ACC112 (cell line): ENCODE data around the gene HTR6.
A peak's percentile ranks its signal among the peaks of the same experiment; 100 is the strongest.

Source experiments
- H2AFZ ChIP-seq: fragments of 200-600 bp; sonication (generic); one replicate; pipeline ENCODE4 v1.6.0; 2017; ENCODE audit warnings: antibody characterized with exemption, low read length; ENCODE audit not compliant: unreplicated experiment
- H3K27ac ChIP-seq: fragments of 200-600 bp; sonication (generic); 2 replicates; pipeline ENCODE4 v1.5.1; 2014; ENCODE audit warnings: low read depth, mild to moderate bottlenecking, antibody characterized with exemption, low read length, moderate library complexity
- H3K27me3 ChIP-seq: fragments of 200-600 bp; sonication (generic); 2 replicates; pipeline ENCODE4 v1.6.1; 2014; ENCODE audit warnings: mild to moderate bottlenecking, antibody characterized with exemption, low read length, moderate library complexity, mixed read lengths; ENCODE audit not compliant: insufficient read depth
- H3K36me3 ChIP-seq: fragments of 200-600 bp; sonication (generic); 2 replicates; pipeline ENCODE4 v1.6.1; 2016; ENCODE audit warnings: mild to moderate bottlenecking, antibody characterized with exemption, low read length, moderate library complexity, mixed read lengths; ENCODE audit not compliant: insufficient read depth
- H3K4me1 ChIP-seq: fragments of 200-600 bp; sonication (generic); one replicate; pipeline ENCODE4 v1.6.1; 2016; ENCODE audit warnings: low read length, mixed read lengths; ENCODE audit not compliant: insufficient read depth, unreplicated experiment, control insufficient read depth
- H3K4me3 ChIP-seq: fragments of 200-600 bp; sonication (generic); 2 replicates; pipeline ENCODE4 v1.5.1; 2014; ENCODE audit warnings: mild to moderate bottlenecking, low read depth, low read length
- H3K79me2 ChIP-seq: fragments of 200-600 bp; sonication (generic); one replicate; pipeline ENCODE4 v1.6.0; 2016; ENCODE audit warnings: low read length; ENCODE audit not compliant: control insufficient read depth, unreplicated experiment, insufficient read depth

Gene HTR6

DNA sequence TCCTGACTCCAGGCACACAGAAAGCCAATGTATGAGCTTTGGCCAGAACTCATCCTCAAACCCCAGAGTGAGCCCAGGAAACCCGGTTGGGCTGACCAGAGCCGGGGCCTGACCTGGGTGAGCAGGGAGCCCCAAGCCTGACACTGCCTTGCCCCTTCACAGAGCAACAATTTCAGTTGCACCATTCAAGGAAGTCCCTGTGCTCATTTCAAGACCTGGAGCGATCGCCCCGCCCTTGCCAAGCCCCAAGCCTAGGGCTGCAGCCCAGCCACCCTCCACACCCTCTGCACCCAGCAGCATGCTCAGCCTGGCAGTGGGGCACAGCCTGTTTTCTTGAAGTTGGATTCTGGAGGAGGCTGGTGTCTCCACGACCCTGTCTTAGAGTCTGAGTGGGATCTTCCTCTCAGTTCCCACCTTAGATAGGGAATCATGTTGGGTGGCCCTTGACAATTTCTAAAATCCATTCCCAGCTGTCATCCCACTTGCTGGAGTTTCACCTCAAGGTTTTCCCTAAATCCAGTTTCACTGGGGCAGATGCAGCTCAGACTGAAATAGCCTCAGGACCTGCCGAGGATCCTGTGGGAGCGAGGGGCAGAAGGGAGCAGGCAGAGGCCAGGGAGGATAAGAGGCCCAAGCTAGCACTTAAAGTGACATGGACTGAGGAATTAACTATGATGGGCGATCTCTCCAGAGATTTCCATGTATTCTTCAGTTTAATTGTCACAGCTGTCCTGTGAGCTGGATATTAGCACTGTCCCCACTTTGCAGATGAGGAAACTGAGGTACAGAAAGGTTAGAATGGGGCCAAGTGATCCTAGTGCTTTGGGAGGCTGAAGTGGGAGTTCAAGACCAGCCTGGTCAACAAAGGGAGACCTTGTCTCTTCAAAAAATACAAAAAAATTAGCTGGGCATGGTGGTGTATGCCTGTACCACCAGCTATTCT is 18.0 kb upstream of the HTR6 start:
- no peaks in the 10 kb centered on the region for H3K27me3 ChIP-seq
- no peak overlapping the region for H3K27ac ChIP-seq
- H3K4me1 ChIP-seq = peaks cover 41% of the 10 kb centered on the region
- H3K36me3 ChIP-seq = no peaks in the 10 kb centered on the region
- H3K4me3 ChIP-seq = peak overlapping the region; percentile 96; the same call in 1 of the 2 replicates
- no peak overlapping the region for H2AFZ ChIP-seq
- H3K79me2 ChIP-seq = peaks cover 50% of the 10 kb centered on the region

DNA sequence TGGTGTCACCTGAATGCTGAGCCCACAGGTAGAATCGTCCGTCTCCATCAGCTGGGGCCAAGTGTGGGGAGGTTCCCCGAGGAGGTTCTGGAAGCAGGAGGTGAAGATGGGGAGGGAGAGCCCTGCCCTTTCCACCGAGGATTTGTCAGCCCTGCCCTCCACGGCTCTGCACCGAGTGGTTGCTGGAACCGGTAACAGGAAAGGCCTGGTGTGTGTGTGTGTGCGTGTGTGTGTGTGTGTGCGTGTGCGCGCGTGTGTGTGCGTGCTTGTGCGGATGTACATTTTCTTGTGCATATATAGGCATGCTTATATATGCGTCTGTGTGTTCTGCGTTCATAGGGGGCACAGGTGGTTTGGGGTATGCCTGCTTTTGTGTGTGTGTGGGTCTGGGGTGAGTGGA is 17.0 kb upstream of the HTR6 start:
- Histone ChIP-seq H3K36me3 (no peaks in the 10 kb centered on the region), H3K79me2 (peaks cover 50% of the 10 kb centered on the region), H3K27ac (no peak overlapping the region), H3K27me3 (no peaks in the 10 kb centered on the region), H3K4me1 (peaks cover 50% of the 10 kb centered on the region), H2AFZ (no peak overlapping the region), H3K4me3 (no peak overlapping the region)

- H3K4me1 ChIP-seq = peaks cover 45% of the 10 kb centered on the region
- H3K36me3 ChIP-seq = no peaks in the 10 kb centered on the region
- H3K4me3 ChIP-seq = no peak overlapping the region
- no peaks in the 10 kb centered on the region for H3K27me3 ChIP-seq
- no peak overlapping the region for H3K27ac ChIP-seq
- H2AFZ ChIP-seq = no peak overlapping the region
- H3K79me2 ChIP-seq = peaks cover 51% of the 10 kb centered on the region
Observed at GRCh38 chr1:19648239-19648638, 16.4 kb upstream of the HTR6 start.

- H3K27me3 ChIP-seq = no peaks in the 10 kb centered on the region
- no peak overlapping the region for H3K4me3 ChIP-seq
- H3K27ac ChIP-seq = no peak overlapping the region
- H3K36me3 ChIP-seq = no peaks in the 10 kb centered on the region
- no peak overlapping the region for H2AFZ ChIP-seq
- H3K79me2 ChIP-seq = peaks cover 53% of the 10 kb centered on the region
- peaks cover 46% of the 10 kb centered on the region for H3K4me1 ChIP-seq
Observed at GRCh38 chr1:19648689-19649088, 16.0 kb upstream of the HTR6 start.

- peaks cover 57% of the 10 kb centered on the region for H3K4me1 ChIP-seq
- no peak overlapping the region for H2AFZ ChIP-seq
- peak overlapping the region; percentile 93 for H3K27ac ChIP-seq
- H3K4me3 ChIP-seq = no peak overlapping the region
- H3K79me2 ChIP-seq = peaks cover 46% of the 10 kb centered on the region
- no peaks in the 10 kb centered on the region for H3K36me3 ChIP-seq
- H3K27me3 ChIP-seq = no peaks in the 10 kb centered on the region
Observed at GRCh38 chr1:19650416-19651140, 14.1 kb upstream of the HTR6 start.

DNA sequence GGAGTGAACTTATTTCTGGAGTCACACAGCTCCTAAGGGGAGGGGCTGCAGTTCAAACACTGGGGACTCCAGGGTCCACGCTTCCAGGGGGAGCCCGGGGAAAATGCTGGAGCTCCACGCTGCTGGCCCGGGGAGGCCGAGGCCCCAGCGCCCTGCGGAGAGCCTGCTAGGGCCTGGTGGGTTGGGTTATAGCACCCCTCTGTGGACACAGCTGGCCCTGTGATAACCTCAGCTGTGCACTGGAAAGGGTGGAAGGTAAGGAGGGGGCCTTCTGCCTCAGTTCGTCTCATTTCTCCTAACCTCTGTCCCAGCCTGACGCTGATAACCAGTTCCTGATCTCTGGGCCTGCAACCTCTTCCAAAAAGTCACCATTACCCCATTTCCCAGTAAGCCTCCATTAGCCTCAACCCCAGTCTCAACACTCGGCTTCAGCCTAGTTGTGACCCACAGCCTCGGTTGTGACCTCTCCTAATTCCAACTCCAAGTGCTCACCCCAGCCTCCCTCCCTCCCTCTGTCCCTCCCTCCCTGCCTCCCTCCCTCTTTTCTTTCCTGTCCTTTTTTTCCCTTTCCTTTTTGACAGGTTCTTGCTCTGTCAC is 13.4 kb upstream of the HTR6 start:
- peaks cover 50% of the 10 kb centered on the region for H3K4me1 ChIP-seq
- H3K4me3 ChIP-seq = no peak overlapping the region
- peaks cover 40% of the 10 kb centered on the region for H3K79me2 ChIP-seq
- H3K36me3 ChIP-seq = no peaks in the 10 kb centered on the region
- no peak overlapping the region for H2AFZ ChIP-seq
- peak overlapping the region; percentile 93 for H3K27ac ChIP-seq
- H3K27me3 ChIP-seq = no peaks in the 10 kb centered on the region

DNA sequence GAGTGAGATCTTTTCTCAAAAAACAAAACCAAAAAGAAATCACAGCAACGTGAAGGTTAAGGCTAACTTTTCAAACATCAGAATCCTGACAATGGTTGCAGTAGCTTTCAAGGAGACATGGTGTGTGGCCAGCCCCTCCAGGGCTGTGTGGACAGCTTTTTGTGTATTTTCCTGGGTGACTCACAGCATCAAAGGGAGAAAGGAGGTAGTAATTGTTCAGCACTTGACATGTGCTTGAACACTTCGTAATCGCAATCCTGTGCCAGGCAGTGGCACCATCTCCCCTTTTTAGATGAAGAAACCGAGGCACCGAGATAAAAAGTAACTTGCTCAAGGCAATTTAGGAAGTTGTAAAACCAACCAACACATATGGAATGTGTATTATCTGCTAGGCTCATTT is 10.3 kb upstream of the HTR6 start:
- Histone ChIP-seq H3K4me3 (no peak overlapping the region), H2AFZ (no peak overlapping the region), H3K79me2 (peaks cover 13% of the 10 kb centered on the region), H3K4me1 (peaks cover 44% of the 10 kb centered on the region), H3K27ac (no peak overlapping the region), H3K27me3 (no peaks in the 10 kb centered on the region), H3K36me3 (no peaks in the 10 kb centered on the region)

GRCh38 chr1:19654886-19655717 is 9.6 kb upstream of the HTR6 start:
- Histone ChIP-seq H3K4me3 (no peak overlapping the region), H3K36me3 (no peaks in the 10 kb centered on the region), H3K27me3 (no peaks in the 10 kb centered on the region), H2AFZ (no peak overlapping the region), H3K4me1 (peaks cover 42% of the 10 kb centered on the region), H3K79me2 (peaks cover 7% of the 10 kb centered on the region), H3K27ac (no peak overlapping the region)

GRCh38 chr1:19655718-19656080 is 9.0 kb upstream of the HTR6 start:
- H3K27ac ChIP-seq = no peak overlapping the region
- peaks cover 36% of the 10 kb centered on the region for H3K4me1 ChIP-seq
- peaks cover 3% of the 10 kb centered on the region for H3K79me2 ChIP-seq
- H3K36me3 ChIP-seq = no peaks in the 10 kb centered on the region
- no peaks in the 10 kb centered on the region for H3K27me3 ChIP-seq
- H2AFZ ChIP-seq = no peak overlapping the region
- H3K4me3 ChIP-seq = no peak overlapping the region

DNA sequence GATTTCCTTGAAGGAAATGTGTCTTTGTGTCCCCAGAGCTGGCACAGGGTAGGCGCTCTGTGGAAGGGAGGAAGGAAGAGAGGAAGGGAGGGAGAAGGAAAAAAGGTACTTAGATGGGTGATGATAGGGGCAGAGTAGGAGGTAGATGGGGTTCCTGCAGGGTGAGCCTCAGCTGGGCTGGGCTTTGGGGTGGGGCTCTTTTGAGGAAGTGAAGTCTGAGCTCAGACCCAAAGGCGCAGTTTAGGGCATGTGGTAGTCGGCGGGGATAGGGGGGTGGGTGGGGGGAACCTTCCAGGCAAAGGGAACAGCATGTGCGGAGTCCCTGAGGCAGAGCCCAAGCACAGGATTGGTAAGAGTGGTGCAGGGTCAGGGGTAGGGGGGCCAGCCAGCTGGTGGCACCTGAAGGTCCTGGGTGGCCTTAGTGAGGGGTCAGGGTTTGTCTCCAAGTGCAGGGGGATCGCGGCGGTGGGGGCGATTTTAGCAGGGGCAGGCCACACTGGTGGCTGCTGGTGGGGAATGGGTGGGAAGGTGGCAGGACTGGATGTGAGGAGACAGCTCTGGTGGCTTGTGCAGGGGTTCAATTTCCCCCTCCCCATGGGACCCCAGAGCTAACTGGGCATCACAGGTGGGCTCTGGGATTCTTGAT is 8.4 kb upstream of the HTR6 start:
- Histone ChIP-seq H3K4me1 (peaks cover 31% of the 10 kb centered on the region), H3K4me3 (no peak overlapping the region), H3K79me2 (peaks cover 3% of the 10 kb centered on the region), H3K27me3 (no peaks in the 10 kb centered on the region), H3K36me3 (no peaks in the 10 kb centered on the region), H3K27ac (no peak overlapping the region), H2AFZ (no peak overlapping the region)
